ENCODE results near the gene SMPD1.
A peak's percentile ranks its signal among the peaks of the same experiment; 100 is the strongest.
"Not testable (repeated sequence)": the region's sequence is repeated elsewhere in the genome, so short reads cannot be mapped to it uniquely, and the experiment has no call there.

The SMPD1 gene

DNA sequence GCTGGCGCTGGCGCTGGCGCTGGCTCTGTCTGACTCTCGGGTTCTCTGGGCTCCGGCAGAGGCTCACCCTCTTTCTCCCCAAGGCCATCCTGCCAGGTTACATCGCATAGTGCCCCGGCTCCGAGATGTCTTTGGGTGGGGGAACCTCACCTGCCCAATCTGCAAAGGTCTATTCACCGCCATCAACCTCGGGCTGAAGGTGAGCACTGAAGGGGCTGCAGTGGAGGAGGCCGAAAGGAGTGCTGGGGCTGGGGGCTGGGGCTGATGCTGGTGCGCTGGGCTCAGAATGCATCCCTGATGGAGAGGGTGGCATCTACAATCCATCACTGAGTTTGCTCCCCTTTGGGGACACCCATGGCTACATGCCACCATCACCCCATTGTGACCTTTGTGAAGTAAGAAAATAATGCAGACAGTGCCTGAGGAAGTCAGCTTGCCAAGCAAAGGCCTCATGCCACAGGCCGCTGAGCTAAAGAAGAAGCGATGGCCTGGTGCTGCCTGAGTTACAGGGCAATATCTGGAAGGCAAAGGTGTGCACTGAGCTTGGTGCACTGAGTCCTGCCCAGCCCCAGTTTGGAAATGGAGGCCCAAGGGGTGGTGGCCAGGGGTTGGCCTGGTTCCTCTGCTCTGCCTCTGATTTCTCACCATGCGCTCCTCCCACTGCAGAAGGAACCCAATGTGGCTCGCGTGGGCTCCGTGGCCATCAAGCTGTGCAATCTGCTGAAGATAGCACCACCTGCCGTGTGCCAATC lies 620 bp downstream of the SMPD1 start:
- TF ChIP-seq CTCF (IDR thresholded peaks at IDR 0.05; ENCODE audit: low read depth, low read length): no peak
- H3K4me3 ChIP-seq (ENCODE audit: low read depth, low read length): peak overlapping the region; percentile 85

- TF ChIP-seq CTCF (IDR thresholded peaks at IDR 0.05; ENCODE audit: low read depth, low read length): no peak
- H3K4me3 ChIP-seq (ENCODE audit: low read depth, low read length): peak overlapping the region; percentile 85; the same call in 1 of the 2 replicates
These were observed 1.4 kb downstream of the SMPD1 start for GRCh38 chr11:6391537-6392134.

- not testable (repeated sequence) for H3K4me3 ChIP-seq (ENCODE audit: low read depth, low read length)
These were observed 2.0 kb downstream of the SMPD1 start for GRCh38 chr11:6392251-6392650.

GRCh38 chr11:6393989-6394670 lies 3.9 kb downstream of the SMPD1 start:
- no peak for TF ChIP-seq CTCF (IDR thresholded peaks at IDR 0.05; ENCODE audit: low read depth, low read length)
- H3K4me3 ChIP-seq (ENCODE audit: low read depth, low read length): no peak overlapping the region

DNA sequence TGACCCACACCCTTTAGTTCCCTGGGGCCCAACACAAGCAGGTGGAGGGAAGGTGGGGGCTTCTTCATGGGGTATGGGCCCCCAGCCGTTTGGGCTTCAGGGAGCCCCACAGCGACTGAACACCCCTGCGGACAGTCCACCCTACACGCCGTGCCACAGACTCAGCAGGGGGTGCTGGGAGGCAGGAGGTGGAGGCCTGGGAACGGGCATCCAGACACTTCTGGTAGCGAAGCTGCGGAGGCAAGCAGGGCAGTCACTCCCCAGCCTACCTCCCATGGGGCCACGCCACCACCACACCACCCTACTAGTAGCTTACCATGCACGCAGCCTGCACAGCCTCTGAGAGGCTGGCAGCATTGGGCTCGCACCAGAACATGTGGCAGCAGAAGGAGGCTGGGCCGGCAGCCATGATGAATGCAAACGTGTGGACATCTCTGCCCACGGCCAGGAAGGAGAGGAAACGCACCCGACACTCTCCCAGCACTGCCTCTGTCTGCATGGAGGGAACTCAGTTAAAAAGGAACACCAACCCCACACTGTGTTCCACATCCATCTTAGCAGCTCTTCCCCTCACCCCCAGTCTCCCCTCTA lies 5.3 kb downstream of the SMPD1 start:
- no peak for TF ChIP-seq CTCF (IDR thresholded peaks at IDR 0.05; ENCODE audit: low read depth, low read length)
- no peak overlapping the region for H3K4me3 ChIP-seq (ENCODE audit: low read depth, low read length)

- TF ChIP-seq CTCF (IDR thresholded peaks at IDR 0.05; ENCODE audit: low read depth, low read length): no peak
- no peak overlapping the region for H3K4me3 ChIP-seq (ENCODE audit: low read depth, low read length)
These were observed 6.9 kb downstream of the SMPD1 start for GRCh38 chr11:6397156-6397555.

DNA sequence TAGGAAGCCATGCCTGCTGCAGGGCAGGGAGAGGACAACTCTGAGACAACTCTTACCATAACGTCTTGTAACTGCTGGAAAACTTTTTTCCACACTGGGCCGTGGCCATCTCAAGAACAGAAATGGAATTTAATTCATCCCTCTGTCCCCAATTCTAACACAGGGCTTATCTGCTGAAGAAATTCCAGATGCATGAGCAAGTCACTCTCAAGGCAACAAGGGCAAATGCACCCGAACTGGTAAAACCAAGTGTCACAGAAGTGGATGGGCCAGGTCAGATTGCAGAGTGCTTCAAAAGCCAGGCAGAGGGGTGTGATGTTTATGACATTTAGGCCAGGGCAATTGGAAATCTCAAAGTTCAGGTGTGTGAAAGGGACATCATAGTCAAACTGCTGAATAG lies 7.4 kb downstream of the SMPD1 start:
- H3K4me3 ChIP-seq (ENCODE audit: low read depth, low read length): no peak overlapping the region
- no peak for TF ChIP-seq CTCF (IDR thresholded peaks at IDR 0.05; ENCODE audit: low read depth, low read length)
